ENCODE measurements around the gene LYST.

Gene LYST

DNA sequence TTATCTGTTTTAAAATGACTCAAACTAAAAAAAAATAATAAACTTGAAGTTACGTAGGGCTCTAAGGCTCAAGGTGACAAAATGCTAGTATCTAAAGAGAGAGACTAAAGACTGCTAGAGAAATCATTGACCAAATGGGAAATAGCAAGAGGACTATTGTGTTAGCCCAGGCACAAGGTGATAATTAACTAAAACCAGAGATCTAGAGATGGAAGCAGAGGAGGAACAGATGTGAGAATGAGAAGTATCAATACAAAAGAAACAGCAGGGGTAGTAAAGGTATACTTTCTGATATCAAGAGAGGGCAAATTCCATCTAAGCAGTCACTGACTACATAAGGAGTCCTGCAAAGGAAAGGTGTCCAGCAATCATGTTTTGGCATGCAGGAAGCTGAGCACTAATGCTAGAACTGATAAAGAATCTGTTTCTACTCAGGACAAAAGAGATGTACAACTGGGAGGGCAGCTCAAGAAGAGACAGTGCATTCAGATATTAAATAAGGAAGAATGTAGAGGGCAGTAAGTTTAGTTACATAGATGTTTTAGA, 116.9 kb downstream of the LYST start:
- no peak for DNase-seq

DNA sequence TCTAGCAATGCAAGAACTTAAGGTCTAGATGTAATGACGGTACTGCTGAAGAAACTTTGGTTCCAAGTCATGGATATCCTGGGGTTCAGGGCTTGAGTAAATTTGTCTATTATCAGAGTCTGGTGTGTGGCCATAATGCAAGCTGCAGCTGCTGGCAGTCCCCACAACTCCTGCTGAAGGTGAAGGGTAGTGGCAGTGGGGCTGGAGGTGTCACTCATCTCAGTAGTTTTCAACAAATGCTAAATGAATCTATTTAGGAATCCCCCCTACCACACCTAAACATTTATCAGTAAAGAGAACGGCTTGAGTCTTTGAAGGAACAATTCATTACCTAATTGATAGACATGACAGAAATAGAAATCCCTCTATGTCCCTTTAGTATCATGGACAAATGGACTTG, 118.0 kb downstream of the LYST start:
- DNase-seq = no peak

GRCh38 chr1:235746245-235746644, 120.5 kb downstream of the LYST start:
- no peak for DNase-seq

- DNase-seq = peak; percentile 3
Measured at GRCh38 chr1:235745503-235746136, 121.1 kb downstream of the LYST start.

DNA sequence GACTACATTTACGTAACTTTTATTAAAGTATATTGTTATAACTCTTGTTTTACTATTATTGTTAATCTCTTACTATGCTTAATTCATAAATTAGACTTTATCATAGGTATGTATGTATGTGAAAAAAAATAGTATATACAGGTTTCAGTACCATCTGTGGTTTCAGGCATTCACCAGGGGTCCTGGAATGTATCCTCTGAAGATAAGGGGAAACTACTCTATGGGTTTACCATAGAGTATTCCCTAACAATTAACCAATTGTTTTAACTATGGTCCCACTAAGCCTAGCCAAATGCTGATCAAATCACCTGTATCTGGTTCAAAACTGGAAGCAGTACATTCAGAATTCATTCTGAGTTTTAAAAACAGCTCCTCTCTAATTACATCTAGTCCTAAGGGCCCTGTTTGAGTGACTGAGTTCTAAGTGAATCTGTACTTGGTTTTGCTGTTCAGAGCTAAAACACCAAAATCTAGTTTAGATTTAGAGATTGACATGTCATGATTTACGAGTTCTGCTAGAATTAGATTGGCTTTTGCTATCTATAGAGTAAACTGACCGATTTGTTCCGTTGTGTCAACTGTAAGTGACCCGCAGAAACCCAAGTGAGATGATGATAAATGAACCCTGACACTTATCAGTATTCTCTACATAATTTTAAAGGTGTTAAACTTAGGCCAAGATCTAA, 123.6 kb downstream of the LYST start:
- no peak for DNase-seq

DNA sequence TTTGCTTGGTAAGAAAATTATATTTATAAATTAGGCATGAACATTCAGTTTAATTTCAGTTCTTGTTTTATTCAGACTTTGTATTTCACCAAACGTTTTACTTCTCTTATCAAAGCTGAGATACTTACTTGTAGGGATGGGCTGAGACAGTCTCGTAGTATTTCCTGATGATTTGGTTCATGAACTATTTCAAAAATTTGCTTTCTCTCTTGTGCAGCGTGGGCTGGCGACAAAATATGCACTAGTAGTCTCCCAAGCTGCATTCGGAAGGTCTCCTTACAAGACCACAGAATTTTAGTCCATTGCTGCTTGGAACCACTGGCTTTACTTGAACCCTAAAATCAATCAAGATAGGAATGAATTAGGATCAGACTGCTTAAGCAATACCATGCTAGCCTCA, 125.4 kb downstream of the LYST start:
- DNase-seq = no peak

- DNase-seq = no peak
Measured at GRCh38 chr1:235739631-235740030, 127.1 kb downstream of the LYST start.

DNA sequence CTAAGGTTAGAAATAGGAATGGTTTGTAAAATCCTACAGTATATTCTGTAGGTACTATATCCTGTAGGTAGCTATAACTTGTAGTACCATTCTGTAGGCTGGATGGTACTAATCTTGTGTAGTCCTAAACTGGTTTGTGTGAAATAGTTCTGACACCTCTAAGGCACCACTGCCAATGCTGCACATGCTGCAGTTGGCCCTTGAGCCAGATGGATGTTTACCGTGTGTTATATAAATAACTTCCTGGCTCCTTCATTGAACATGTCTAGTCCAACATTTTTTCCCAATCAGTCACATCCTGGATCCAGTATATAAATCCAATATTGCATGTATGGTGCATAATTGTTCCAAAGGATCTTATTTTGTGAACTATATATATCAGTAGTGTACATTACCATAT, 127.6 kb downstream of the LYST start:
- no peak for DNase-seq

GRCh38 chr1:235737751-235738150, 129.0 kb downstream of the LYST start:
- no peak for DNase-seq

- DNase-seq = no peak
Measured at GRCh38 chr1:235736263-235736662, 130.4 kb downstream of the LYST start.

DNA sequence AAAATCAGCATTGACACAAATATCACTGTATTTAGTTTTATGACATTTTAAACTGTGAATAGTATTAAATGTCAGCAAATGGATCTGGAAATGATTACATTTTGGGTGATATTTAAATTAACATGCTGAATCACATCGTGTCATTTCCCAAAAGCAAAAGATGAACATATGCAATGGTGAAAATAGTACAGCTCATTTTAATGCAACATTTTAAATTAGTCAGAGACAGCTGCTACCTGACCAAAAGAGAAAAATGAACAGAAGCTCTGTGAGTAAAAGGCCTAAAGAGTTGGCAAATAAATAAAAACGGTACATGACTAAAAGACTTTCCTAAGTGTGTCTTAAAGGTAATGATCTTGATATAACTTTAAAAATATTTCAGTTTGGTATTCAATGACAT, 131.1 kb downstream of the LYST start:
- DNase-seq = no peak

GRCh38 chr1:235734335-235734734, 132.4 kb downstream of the LYST start:
- DNase-seq = no peak

GRCh38 chr1:235730007-235730406, 136.7 kb downstream of the LYST start:
- no peak for DNase-seq

- DNase-seq = no peak
Measured at GRCh38 chr1:235726557-235726956, 140.1 kb downstream of the LYST start.

DNA sequence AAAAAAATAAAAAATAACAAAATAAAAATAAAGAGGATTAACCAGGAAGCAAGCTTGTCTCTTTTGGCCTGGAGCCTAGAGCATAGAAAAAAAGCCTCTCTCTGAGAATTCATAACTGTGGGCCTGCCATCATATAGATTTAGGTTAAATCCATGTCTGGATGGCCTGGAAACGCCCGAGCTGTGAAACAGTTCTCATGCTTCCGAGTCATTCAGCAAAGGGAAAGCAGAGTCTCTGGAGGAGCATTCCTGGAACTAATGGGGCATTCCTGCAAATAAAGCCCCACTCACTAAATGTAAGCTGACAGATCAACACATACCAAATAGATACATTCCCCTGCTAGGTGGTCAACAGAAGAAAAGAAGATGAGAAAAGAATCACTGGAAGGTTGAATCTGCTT, 141.3 kb downstream of the LYST start:
- DNase-seq = no peak

DNA sequence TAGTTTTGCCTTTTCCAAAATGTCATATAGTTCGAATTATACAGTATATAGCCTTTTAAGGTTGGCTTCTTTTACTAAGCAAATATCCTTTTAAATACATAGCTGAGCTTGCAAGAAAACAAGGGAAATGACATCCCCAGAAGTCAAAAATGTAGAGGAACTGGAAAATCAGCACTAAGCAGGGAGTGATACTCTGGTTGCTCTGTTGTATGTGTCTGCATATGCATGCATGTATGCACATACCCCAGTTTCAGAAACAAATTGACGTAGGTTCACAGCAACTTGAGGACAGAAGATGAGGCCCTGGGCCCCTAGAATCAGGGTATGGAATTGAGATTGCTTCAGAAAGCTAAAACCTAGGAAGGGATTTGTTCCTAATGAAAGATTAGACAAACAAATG, 142.0 kb downstream of the LYST start:
- DNase-seq = no peak

DNA sequence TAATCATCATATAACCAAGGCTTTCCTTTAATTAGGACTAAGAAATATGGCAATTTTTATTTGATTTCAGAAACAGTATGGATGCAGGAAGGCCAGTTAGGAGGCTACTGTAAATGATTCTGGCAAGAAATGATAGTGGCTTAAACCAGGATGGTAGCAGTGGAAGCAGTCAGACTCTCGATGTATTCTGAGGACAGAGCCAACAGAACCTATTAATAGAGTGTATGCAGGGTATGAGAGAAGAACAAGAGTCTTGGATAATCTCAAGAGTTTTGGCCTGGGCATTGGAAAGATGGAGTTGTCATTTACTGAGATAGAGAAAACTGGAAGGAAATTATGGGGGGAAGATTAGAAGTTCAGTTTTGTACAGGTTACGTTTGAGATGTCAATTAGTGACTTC, 143.8 kb downstream of the LYST start:
- DNase-seq = no peak

- no peak for DNase-seq
Measured at GRCh38 chr1:235721982-235722381, 144.7 kb downstream of the LYST start.

GRCh38 chr1:235720544-235720943, 146.2 kb downstream of the LYST start:
- DNase-seq = no peak

DNA sequence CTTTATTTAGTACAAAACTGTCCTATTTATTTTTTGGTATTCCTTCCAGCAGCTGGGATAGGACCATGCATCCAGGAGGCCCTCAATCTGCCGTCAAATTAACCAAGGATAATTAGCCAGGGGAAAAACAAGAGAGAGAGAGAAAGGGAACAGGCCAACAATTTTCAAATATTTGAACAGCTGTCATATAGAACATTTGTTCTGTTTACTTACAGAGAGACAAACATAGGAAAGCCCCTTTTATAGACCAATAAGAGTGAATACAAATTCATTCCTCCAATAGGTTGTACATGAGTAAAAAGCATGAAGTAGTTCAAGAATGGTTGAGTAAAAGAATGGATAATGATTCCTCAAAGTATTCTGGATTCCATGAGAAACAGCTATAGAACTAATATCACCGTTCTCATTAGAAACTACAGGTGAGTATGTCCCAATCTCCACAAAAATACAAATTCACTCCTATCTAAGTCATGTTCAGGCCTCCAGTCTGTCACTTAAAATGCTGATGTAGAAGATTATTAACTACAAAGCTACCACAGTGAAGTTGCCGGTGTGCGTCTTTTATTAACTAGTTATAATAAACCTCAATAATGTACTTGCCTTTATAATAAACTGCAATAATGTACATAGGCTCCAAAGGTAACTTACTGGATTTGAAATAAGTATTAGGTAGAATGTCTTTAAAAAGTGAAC, 152.4 kb downstream of the LYST start:
- no peak for DNase-seq

GRCh38 chr1:235712812-235713211, 153.9 kb downstream of the LYST start:
- no peak for DNase-seq

DNA sequence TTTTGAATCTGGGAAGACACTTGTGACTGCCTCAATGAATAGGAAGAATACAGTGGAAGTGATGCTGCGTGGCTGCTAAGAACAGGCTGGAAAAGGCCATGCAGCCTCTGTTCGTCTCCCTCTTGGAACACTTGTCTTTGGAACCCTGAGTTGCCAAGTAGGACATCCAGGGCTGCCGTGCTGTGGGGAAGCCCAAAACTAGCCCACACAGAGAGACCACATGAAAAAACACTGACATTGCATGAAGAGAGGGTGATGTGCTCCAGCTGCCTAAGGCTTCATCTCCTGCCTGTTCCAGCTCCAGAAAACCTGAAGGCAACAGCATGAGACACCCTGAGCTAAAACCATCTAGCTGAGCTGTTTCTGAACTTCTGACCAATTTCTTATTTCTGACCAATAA, 156.0 kb downstream of the LYST start:
- DNase-seq = no peak

DNA sequence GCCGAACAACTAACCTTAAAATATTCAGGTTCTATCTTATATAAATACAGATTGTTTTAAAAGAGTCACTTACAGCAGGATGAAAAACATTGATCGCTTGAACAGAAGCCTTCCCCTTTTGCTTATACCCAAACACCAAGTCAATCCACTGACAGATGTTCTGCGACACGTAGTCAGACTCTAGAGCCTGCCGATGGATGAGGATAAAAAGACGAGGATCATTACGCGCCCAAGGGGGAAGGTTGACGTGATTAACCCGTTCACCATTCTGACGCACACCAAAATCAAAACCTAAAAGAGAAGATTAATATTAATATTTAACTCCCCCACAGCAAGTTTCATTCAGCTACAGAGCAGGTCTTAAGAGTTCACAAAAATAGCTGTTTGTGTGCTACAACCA, 157.7 kb downstream of the LYST start:
- DNase-seq = no peak

DNA sequence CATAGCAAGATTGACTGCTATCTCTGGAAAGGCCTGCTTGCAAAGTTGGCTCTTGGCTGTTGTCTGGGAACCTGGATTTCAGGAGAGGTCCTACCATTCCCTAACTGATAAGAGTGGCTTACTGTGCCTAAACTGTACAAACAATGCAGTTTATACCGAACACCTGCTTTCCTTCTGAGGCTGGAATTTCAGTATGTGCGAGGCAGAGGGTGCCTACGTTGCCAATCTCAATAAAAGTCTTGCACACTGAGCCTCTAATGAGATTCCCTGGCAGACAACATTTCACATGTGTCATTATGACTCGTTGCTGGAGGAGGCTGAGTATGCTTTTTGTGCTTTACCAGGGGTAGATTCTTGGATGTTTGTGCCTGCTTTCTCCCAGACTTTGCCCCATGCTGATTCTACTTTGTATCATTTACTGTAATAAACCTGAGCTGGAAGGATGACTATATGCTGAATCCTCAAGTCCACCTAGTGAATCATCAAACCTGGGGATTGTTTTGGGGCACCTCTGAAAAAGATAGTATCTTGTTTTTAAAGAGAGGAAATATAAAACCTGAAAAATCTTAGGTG, 158.2 kb downstream of the LYST start:
- DNase-seq = peak; percentile 16

All from stimulated activated CD4-positive, alpha-beta T cell treated with anti-CD3 and anti-CD28 coated beads, Interleukin-1b, Interleukin-23, amount 100 ng/mL, for 48 hours (primary cell).